Caco-2 (cell line): ENCODE results near the gene ID3. TPM values are rescaled to one million over a fixed set of nuclear protein-coding genes. Genes with fewer than 3 reads are reported as not detected.
A peak's percentile ranks its signal among the peaks of the same experiment; 100 is the strongest.
"Not testable (repeated sequence)": the region's sequence is repeated elsewhere in the genome, so short reads cannot be mapped to it uniquely, and the experiment has no call there.

Experiments
- BruUV-seq: library from RNA; stranded (reverse); fragments of 400-500 nt; replicated peaks from 2 replicates; lab custom pipeline; 2021; lab: Mats Ljungman, UMichigan
- CTCF ChIA-PET: fragments of 300-600 bp; sonication (Branson Sonifier 250); formaldehyde crosslinking; loops from one replicate; lab custom pipeline; 2022; ENCODE audit warnings: antibody characterized with exemption; lab: Charles Lee
- POLR2A ChIA-PET: fragments of 300-600 bp; sonication (Branson Sonifier 250); formaldehyde crosslinking; loops from one replicate; lab custom pipeline; 2022; ENCODE audit warnings: antibody characterized with exemption; lab: Charles Lee
- DNase-seq, 2 experiments: peaks; one replicate each; pipeline versions ENCODE4 v3.0.0 to v3.0.0-alpha.2; 2020 to 2022
- H3K27me3 ChIP-seq: replicated peaks from 2 replicates; pipeline ENCODE4 v1.6.0; 2011; ENCODE audit warnings: low read length; ENCODE audit not compliant: control insufficient read depth, insufficient read depth
- H3K36me3 ChIP-seq: 2 replicates; pipeline ENCODE4 v1.5.1; 2011; ENCODE audit warnings: low read length; ENCODE audit not compliant: control insufficient read depth, insufficient read depth
- H3K4me1 ChIP-seq: fragments of 250-450 bp; sonication (Bioruptor Pico); 2 replicates; pipeline ENCODE4 v1.5.1; 2020; ENCODE audit warnings: mild to moderate bottlenecking
- H3K4me3 ChIP-seq: 2 replicates; pipeline ENCODE4 v1.5.1; 2011; ENCODE audit warnings: low read depth, mild to moderate bottlenecking, control low read depth, low read length
- H3K9me3 ChIP-seq: fragments of 250-450 bp; sonication (Bioruptor Pico); 2 replicates; pipeline ENCODE4 v1.5.1; 2020; ENCODE audit warnings: mild to moderate bottlenecking, moderate library complexity
- H3K27ac Mint-ChIP-seq: one replicate; pipeline ENCODE4 v1.8.0; 2022; ENCODE audit warnings: mixed read lengths; ENCODE audit not compliant: unreplicated experiment
- H3K27me3 Mint-ChIP-seq: one replicate; pipeline ENCODE4 v1.8.0; 2022; ENCODE audit warnings: mixed read lengths; ENCODE audit not compliant: insufficient read depth, unreplicated experiment
- H3K36me3 Mint-ChIP-seq: one replicate; pipeline ENCODE4 v1.8.0; 2022; ENCODE audit warnings: mild to moderate bottlenecking, mixed read lengths; ENCODE audit not compliant: insufficient read depth, unreplicated experiment
- H3K4me1 Mint-ChIP-seq: one replicate; pipeline ENCODE4 v1.8.0; 2022; ENCODE audit warnings: low read depth, mixed read lengths; ENCODE audit not compliant: unreplicated experiment
- H3K4me3 Mint-ChIP-seq: one replicate; pipeline ENCODE4 v1.8.0; 2022; ENCODE audit warnings: mild to moderate bottlenecking, moderate library complexity, mixed read lengths; ENCODE audit not compliant: unreplicated experiment
- H3K9me3 Mint-ChIP-seq: one replicate; pipeline ENCODE4 v1.8.0; 2022; ENCODE audit warnings: mixed read lengths; ENCODE audit not compliant: unreplicated experiment
- intact Hi-C: fragments of 100-400 bp; cut with micrococcal nuclease; formaldehyde crosslinking; loops from one replicate; pipeline ENCODE4 v1.10.0; 2022; ENCODE audit not compliant: unreplicated experiment
- total RNA-seq: library from RNA; stranded (reverse); gene quantifications from 2 replicates; pipeline ENCODE4 v1.2.3, GENCODE V29; 2022
- TF ChIP-seq, protein P1 (sequence below), 2 experiments: fragments of 200-600 bp in 1 of 2; IDR thresholded peaks; 1 replicate in 1 of 2; 2 replicates in 1 of 2; pipeline versions ENCODE4 v1.5.1 to v1.8.0; 2011 to 2022; ENCODE audit warnings: antibody characterized with exemption in 1 of 2, control low read depth in 1 of 2, inconsistent platforms in 1 of 2, low read depth in 1 of 2, low read length in 1 of 2, mild to moderate bottlenecking in 1 of 2, moderate library complexity in 1 of 2; ENCODE audit not compliant: insufficient read depth in 1 of 2, severe bottlenecking in 1 of 2, unreplicated experiment in 1 of 2

ID3 gene
- total RNA-seq, 1 experiment from 2014 or later, result 13.7 TPM

GRCh38 chr1:23543707-23544443 lies 15.4 kb downstream of the ID3 start:
- intact Hi-C loops, result loop anchor here (1.0 to 2.0 kb wide), 2 partner anchors 93 to 201 kb away; no protein-coding TSS in a partner anchor
- H3K36me3 Mint-ChIP-seq, result no peaks in the 10 kb centered on the region
- no peaks in the 10 kb centered on the region for H3K27me3 Mint-ChIP-seq
- H3K27ac Mint-ChIP-seq, result no peak overlapping the region
- Histone ChIP-seq H3K4me1 (peaks cover 10% of the 10 kb centered on the region), H3K4me3 (no peak overlapping the region), H3K9me3 (no peaks in the 10 kb centered on the region), H3K36me3 (no peaks in the 10 kb centered on the region), H3K27me3 (no peaks in the 10 kb centered on the region)
- ChIA-PET CTCF (interaction anchor here (0.7 to 4.4 kb wide), 6 partner anchors 33 to 148 kb away, joined by 3 to 48 read pairs (median 4); partner anchors contain the start of gene RPL11), POLR2A (interaction anchor here (0.6 kb wide), 1 partner anchor 421 kb away, joined by 3 read pairs; no protein-coding TSS in a partner anchor)
- H3K4me1 Mint-ChIP-seq, result no peaks in the 10 kb centered on the region
- no peak for DNase-seq
- no peak overlapping the region for H3K4me3 Mint-ChIP-seq
- TF ChIP-seq, protein P1, sequence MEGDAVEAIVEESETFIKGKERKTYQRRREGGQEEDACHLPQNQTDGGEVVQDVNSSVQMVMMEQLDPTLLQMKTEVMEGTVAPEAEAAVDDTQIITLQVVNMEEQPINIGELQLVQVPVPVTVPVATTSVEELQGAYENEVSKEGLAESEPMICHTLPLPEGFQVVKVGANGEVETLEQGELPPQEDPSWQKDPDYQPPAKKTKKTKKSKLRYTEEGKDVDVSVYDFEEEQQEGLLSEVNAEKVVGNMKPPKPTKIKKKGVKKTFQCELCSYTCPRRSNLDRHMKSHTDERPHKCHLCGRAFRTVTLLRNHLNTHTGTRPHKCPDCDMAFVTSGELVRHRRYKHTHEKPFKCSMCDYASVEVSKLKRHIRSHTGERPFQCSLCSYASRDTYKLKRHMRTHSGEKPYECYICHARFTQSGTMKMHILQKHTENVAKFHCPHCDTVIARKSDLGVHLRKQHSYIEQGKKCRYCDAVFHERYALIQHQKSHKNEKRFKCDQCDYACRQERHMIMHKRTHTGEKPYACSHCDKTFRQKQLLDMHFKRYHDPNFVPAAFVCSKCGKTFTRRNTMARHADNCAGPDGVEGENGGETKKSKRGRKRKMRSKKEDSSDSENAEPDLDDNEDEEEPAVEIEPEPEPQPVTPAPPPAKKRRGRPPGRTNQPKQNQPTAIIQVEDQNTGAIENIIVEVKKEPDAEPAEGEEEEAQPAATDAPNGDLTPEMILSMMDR (IDR thresholded peaks at IDR 0.05; ENCODE audit: insufficient read depth in 1 of 2, low read depth in 1 of 2, low read length in 1 of 2, severe bottlenecking in 1 of 2, unreplicated experiment in 1 of 2), result no peak
- no peaks in the 10 kb centered on the region for H3K9me3 Mint-ChIP-seq
- no TSS peak for BruUV-seq

GRCh38 chr1:23542940-23543339 lies 16.4 kb downstream of the ID3 start:
- H3K27ac Mint-ChIP-seq, H3K36me3 Mint-ChIP-seq, H3K9me3 ChIP-seq, H3K4me3 ChIP-seq, H3K4me1 Mint-ChIP-seq, H3K36me3 ChIP-seq, H3K4me3 Mint-ChIP-seq, POLR2A ChIA-PET, BruUV-seq, H3K27me3 Mint-ChIP-seq, H3K9me3 Mint-ChIP-seq, intact Hi-C loops, DNase-seq, H3K27me3 ChIP-seq: not testable (repeated sequence)
- CTCF ChIA-PET, result interaction anchor here (4.4 kb wide), 1 partner anchor 95 kb away, joined by 48 read pairs; no protein-coding TSS in a partner anchor
- H3K4me1 ChIP-seq, result peaks cover 10% of the 10 kb centered on the region

- no TSS peak for BruUV-seq
- no peaks in the 10 kb centered on the region for H3K4me1 ChIP-seq
- POLR2A ChIA-PET, result interaction anchor here (0.5 to 1.0 kb wide), 3 partner anchors 28 to 195 kb away, joined by 3 to 6 read pairs (median 4); partner anchors contain the start of genes HNRNPR and RPL11
Measured at GRCh38 chr1:23539698-23540266, 19.5 kb downstream of the ID3 start.

More at GRCh38 chr1:23539698-23540266, 19.5 kb downstream of the ID3 start:
- intact Hi-C loops, result loop anchor here (1.0 to 10.0 kb wide), 2 partner anchors 42 to 195 kb away; partner anchors contain the start of gene HNRNPR
- no peaks in the 10 kb centered on the region for H3K36me3 ChIP-seq
- TF ChIP-seq, protein P1 (IDR thresholded peaks at IDR 0.05; ENCODE audit: insufficient read depth in 1 of 2, low read depth in 1 of 2, low read length in 1 of 2, severe bottlenecking in 1 of 2, unreplicated experiment in 1 of 2), result peak; percentile 76 to 86
- Mint-ChIP-seq H3K36me3 (no peaks in the 10 kb centered on the region), H3K4me3 (peak overlapping the region; percentile 44), H3K9me3 (no peaks in the 10 kb centered on the region), H3K27ac (no peak overlapping the region), H3K4me1 (no peaks in the 10 kb centered on the region), H3K27me3 (no peaks in the 10 kb centered on the region)
- peak; percentile 92 for DNase-seq
- CTCF ChIA-PET, result interaction anchor here (0.6 to 2.7 kb wide), 17 partner anchors 8 to 355 kb away, joined by 3 to 88 read pairs (median 5); partner anchors contain the start of genes ASAP3, E2F2, HNRNPR and ID3
- no peak overlapping the region for H3K4me3 ChIP-seq
- H3K27me3 ChIP-seq, result no peaks in the 10 kb centered on the region
- H3K9me3 ChIP-seq, result no peaks in the 10 kb centered on the region
